A549 treated with CpdA at 1 μM for 4 hours (cell line): ENCODE results near the gene RGS16. TPM values are rescaled to one million over a fixed set of nuclear protein-coding genes. Genes with fewer than 3 reads are reported as not detected.

ENCODE experiments used
- total RNA-seq: library from RNA; stranded (reverse); fragments of 200-300 nt; extraction: Qiagen RNA extraction; gene quantifications from 5 replicates; pipeline ENCODE4 v1.2.3, GENCODE V29; 2022; ENCODE audit warnings: low read depth

Gene RGS16, protein sequence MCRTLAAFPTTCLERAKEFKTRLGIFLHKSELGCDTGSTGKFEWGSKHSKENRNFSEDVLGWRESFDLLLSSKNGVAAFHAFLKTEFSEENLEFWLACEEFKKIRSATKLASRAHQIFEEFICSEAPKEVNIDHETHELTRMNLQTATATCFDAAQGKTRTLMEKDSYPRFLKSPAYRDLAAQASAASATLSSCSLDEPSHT
- total RNA-seq: 0.15 to 0.31 TPM (median 0.19 TPM) in 5 replicates

DNA sequence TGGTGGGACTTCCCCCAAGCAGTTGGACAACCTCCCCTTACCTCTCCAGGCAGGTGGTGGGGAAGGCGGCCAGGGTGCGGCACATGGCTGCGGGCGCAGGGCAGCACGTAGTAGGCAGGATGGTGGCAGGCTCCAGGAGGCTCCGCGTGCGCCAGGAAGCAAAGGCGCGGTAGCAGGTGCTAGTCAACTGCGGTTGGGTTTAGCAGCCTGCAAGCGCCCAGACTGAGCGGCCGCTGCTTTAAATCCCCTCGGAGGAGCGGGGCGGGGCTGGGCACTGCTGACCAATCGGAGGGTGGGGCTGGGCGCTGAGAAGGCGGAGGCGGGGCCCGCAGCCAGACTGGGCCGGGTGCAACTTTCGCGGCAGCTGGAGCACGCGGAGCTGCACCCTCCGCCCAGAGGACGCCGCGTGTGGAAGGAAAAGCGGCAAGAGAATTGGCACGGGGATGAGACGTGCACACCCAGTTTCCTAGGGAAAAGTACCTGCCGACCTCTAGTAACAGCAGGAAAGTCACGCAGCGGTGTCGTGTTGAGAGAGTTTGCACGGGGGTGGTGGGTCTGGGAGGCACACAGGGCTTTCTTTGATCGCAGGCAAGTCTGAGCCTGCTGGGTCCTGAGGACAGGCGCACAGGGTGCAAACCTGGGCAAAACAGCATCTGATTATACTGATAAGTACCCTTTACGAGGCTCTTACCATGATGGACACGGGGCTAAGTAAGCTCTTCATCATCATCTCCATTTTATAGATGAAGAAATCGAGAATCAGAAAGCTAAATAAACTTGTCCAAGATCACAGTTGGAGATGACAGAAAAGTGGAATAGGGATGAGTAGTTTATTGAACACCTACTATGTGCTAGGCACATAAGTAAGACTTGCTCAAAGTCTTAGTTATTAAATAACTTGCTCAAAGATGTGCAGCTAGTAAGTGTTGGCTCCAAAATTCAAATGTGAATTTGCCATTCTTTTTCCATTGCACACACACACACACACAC lies at the start of gene RGS16:
TSS of gene RGS16 (minus strand) at position 215 of the 990 bp plus-strand sequence. CDS start at position 85, 130 bp downstream.

DNA sequence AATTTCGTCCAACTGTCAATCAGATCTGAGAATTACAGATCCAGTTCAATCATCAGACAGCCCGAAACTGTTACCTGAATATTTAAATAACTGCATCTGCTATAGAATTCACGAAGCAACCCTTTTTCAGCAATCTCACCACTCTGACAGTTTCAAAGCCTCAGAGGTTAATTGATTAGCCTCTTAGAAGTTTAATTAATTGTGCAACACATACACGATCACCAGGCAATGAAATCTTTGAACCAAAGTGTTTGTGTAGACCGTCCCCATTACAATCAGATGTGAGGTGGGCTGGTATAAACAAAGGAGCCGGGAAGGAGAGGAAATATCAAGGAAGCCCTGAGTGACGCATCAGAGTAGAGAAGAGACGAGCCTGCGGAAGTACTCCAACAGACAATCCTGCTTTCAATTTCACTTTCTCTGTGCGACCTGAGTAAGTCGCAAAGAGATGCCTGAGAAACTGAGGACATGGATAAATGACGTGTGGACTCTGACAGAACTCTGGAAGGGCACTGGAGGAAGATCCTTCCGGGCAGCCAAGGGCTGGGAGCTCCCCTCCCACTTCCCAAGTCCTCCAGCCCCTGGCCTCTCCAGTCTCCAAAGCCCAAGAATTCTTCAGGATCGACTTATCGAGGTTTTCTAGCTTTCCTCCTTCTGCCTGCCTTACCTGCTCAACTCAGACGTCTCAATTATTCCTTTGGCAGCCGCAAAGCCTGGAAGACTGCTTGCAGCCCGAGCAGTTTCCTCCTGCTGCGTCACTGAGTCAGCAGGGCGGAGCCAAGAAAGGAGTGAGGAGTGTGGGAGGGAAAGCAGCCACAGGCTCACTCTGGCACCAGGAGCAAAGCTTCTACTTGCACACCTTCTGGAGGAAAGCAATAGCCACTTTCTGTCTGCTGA lies 15.4 kb downstream of the RGS16 start, which contains the start of gene RNASEL:
TSS of gene RNASEL (minus strand) at position 757 of the 897 bp plus-strand sequence. CDS start 2,450 bp downstream, outside the sequence.

Other genes starting within 250 kb of the RGS16 start
- 10.2 to 20.3 TPM (median 17.7 TPM) in 5 replicates for gene GLUL, start 212.6 kb downstream of the RGS16 start, total RNA-seq
- not detected in 5 replicates for gene TEDDM1, start 203.7 kb downstream of the RGS16 start, total RNA-seq
- not detected in 5 replicates for gene RGSL1, start 154.2 kb downstream of the RGS16 start, total RNA-seq
- 1.6 to 2.7 TPM (median 2.6 TPM) in 5 replicates for gene RNASEL, start 15.1 kb downstream of the RGS16 start, total RNA-seq
- not detected in 5 replicates for gene RGS8, start 80.2 kb upstream of the RGS16 start, total RNA-seq
- gene NPL, start 185.4 kb upstream of the RGS16 start, total RNA-seq: 0.59 to 1.0 TPM (median 0.81 TPM) in 5 replicates
- 167 to 205 TPM (median 176 TPM) in 5 replicates for gene DHX9, start 235.0 kb upstream of the RGS16 start, total RNA-seq